SK-N-SH treated with all-trans-retinoic acid at 6 μM for 48 hours (cell line): ENCODE measurements around the gene CDKN1A.

Source experiments
- ATAC-seq: fragments of 200-7000 bp; cut with Tn5 transposase; 3 replicates; pipeline ENCODE4 v1.9.1; 2020; ENCODE audit warnings: mild to moderate bottlenecking, moderate library complexity
- CREB5 ChIP-seq: fragments of 250-450 bp; sonication (Bioruptor Pico); IDR thresholded peaks from 2 replicates; pipeline ENCODE4 v1.5.1; 2020; ENCODE audit warnings: low read depth, mild to moderate bottlenecking, moderate library complexity
- CSRNP3 ChIP-seq: fragments of 250-450 bp; sonication (Bioruptor Pico); IDR thresholded peaks from 2 replicates; pipeline ENCODE4 v1.5.1; 2021; ENCODE audit warnings: mild to moderate bottlenecking, moderate library complexity
- OSR1 ChIP-seq: fragments of 250-450 bp; sonication (Bioruptor Pico); IDR thresholded peaks from 2 replicates; pipeline ENCODE4 v1.8.0; 2022; ENCODE audit warnings: moderate library complexity, mild to moderate bottlenecking, inconsistent platforms
- PATZ1 ChIP-seq: fragments of 250-450 bp; sonication (Bioruptor Pico); IDR thresholded peaks from 2 replicates; pipeline ENCODE4 v1.8.0; 2020; ENCODE audit warnings: mild to moderate bottlenecking, moderate library complexity, borderline replicate concordance
- RARB ChIP-seq: fragments of 250-450 bp; sonication (Bioruptor Pico); IDR thresholded peaks from 2 replicates; pipeline ENCODE4 v1.8.0; 2021; ENCODE audit warnings: mild to moderate bottlenecking, moderate library complexity
- TCF4 ChIP-seq: fragments of 250-450 bp; sonication (Bioruptor Pico); IDR thresholded peaks from 2 replicates; pipeline ENCODE4 v1.8.0; 2021; ENCODE audit warnings: mild to moderate bottlenecking, moderate library complexity, borderline replicate concordance
- TSHZ2 ChIP-seq: fragments of 250-450 bp; sonication (Bioruptor Pico); IDR thresholded peaks from 2 replicates; pipeline ENCODE4 v1.5.0; 2020; ENCODE audit warnings: mild to moderate bottlenecking, moderate library complexity
- ZFP3 ChIP-seq: fragments of 250-450 bp; sonication (Bioruptor Pico); IDR thresholded peaks from 2 replicates; pipeline ENCODE4 v1.5.0; 2020; ENCODE audit warnings: mild to moderate bottlenecking, moderate library complexity
- ZFP30 ChIP-seq: fragments of 450-650 bp; formaldehyde crosslinking; IDR thresholded peaks from 2 replicates; pipeline ENCODE4 v1.5.0; 2022; ENCODE audit warnings: mild to moderate bottlenecking, moderate library complexity

Gene CDKN1A

GRCh38 chr6:36734486-36735060 lies 56.1 kb downstream of the CDKN1A start:
- TF ChIP-seq ZFP3 (CRISPR knock-in tag): no peak
- no peak for TF ChIP-seq PATZ1 (CRISPR knock-in tag)
- TF ChIP-seq OSR1 (CRISPR knock-in tag): no peak
- TF ChIP-seq TCF4 (CRISPR knock-in tag): no peak
- no peak for TF ChIP-seq CSRNP3 (CRISPR knock-in tag)
- no peak for TF ChIP-seq ZFP30 (CRISPR knock-in tag)
- no peak for TF ChIP-seq RARB (CRISPR knock-in tag)
- no peak for ATAC-seq

GRCh38 chr6:36735110-36736071 lies 56.9 kb downstream of the CDKN1A start:
- TF ChIP-seq TSHZ2 (CRISPR knock-in tag) (no peak), CREB5 (CRISPR knock-in tag) (no peak)
- peak; percentile 81 for ATAC-seq
